ENCODE measurements around the gene TYMP.

DNA sequence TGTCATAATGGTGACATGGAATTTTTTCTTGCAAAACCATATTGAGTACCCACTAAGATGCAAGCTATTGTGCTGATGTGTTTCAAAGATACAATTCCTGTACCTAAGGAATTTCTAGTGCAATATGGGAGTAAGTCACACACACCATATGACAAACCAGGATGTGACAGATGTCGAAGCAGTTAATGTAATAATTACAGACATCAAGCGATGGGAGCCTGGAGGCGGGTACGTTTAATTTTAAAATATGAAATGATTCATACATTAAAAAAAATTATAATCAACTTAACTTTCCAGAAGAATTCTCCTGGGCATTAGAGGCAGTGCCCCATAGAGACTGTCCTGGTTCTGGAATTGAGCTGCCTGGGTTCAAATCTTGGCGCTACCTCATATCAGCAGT is 26.9 kb upstream of the TYMP start:
- no peak for TF ChIP-seq USF2 (IDR thresholded peaks at IDR 0.05; ENCODE audit: low read depth, low read length)
- no peak for TF ChIP-seq BHLHE40 (IDR thresholded peaks at IDR 0.05; ENCODE audit: low read depth, low read length)
